NCI-H1436 (cell line): ENCODE results near the gene TCP1.
"Not testable (repeated sequence)": the region's sequence is repeated elsewhere in the genome, so short reads cannot be mapped to it uniquely, and the experiment has no call there.

Source experiments
- DNase-seq: peaks from one replicate; lab custom pipeline; 2025; lab: John Stamatoyannopoulos, UW

Gene TCP1

DNA sequence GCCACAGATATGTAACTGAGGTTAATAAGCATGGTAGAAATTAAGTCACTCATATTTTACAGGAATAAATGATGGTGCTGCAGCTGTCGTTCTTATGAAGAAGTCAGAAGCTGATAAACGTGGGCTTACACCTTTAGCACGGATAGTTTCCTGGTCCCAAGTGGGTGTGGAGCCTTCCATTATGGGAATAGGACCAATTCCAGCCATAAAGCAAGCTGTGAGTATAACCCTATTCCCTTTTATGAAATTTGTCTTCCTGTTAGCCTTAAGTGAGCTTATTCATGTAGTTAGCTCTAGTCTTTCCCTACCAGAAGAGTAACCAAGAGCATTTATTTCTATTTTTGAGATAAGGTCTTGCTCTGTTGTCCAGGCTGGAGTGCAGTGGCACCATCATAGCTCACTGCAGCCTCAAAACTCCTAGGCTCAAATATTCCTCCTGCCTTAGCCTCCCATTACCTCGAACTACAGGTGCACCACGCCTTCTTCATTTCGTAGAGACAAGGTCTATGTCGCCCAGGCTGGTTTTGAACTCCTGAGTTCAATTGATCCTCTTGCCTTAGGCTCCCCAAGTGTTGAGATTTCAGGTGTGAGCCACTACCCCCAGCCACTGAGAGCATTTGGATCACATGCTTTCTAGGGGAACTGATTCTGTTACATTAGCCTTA lies 12.0 kb downstream of the TCP1 start:
- DNase-seq, result no peak

DNA sequence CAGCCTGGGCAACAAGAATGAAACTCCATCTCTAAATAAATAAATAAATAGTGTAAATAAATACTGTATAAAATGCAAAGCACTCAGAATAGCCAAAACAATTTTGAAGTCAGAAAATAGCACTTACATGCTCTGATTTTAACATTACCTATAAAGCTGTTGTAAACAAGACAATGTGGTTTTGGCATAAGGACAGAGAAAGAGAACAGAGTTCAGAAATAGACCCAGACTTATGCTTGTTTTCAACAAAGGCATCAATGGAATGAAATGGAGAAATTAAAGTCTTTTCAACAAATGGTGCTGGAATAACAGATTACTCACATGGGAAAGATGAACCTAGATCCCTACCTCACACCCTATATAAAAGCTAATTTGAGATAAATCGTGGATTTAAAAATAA lies 17.2 kb downstream of the TCP1 start:
- DNase-seq, result no peak

DNA sequence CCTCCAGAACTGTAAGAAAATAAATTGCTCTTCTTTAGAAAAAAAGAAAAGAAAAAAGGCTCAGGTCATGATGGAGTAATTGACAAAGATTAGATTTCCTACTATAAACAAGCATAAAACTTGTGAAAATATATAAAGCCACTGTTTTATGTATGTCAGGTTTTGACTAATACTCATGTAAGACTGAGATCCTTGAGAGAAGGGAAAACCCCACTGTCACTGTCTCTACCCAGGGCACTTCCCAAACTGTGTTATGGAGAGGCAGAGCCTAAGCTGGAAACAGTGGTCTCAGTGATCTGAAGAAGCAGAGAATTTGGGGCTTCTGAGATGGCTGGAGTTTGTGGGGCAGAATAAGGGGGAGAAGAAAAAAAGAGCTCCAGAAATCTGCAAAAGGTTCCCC lies 19.9 kb downstream of the TCP1 start:
- no peak for DNase-seq

DNA sequence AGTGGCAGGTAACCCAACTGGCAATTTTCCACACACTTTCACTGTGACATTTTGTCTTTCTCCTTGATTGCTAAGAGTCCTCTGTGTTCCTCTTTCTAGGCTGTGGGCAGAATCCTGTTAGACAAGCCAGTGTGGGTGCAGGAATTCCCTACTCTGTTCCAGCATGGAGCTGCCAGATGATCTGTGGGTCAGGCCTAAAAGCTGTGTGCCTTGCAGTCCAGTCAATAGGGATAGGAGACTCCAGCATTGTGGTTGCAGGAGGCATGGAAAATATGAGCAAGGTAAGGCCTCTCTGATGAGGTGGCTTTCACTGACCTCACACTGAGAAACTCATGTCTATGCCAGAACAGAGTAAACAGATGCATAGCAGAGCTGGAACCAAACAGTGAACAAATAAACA lies 22.5 kb downstream of the TCP1 start:
- DNase-seq, result no peak

DNA sequence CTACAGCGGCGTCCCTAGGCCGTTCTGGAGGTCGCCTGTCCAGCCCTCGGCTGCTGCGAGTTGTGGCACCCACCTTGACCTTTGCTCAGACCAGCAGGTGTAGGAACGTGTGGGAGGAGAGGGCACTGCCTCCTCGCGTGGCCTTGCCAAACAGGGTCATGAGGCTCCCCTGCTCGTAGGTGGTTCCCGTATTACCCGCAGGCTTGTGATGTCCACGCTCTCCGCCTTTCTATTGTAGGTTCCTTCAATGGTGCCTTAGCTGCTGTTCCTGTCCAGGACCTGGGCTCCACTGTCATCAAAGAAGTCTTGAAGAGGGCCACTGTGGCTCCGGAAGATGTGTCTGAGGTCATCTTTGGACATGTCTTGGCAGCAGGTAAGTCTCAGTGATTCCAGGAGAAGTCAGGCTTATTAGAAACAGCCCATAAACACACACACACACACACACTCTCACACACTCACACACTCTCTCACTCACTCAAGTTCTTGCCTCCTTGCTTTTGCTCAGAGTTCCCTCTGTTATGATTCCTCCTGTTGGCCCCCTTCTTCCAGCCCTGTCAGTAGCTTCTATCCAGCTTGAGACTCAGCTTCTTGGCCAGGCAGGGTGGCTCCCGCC lies 26.6 kb downstream of the TCP1 start:
- DNase-seq, result no peak

DNA sequence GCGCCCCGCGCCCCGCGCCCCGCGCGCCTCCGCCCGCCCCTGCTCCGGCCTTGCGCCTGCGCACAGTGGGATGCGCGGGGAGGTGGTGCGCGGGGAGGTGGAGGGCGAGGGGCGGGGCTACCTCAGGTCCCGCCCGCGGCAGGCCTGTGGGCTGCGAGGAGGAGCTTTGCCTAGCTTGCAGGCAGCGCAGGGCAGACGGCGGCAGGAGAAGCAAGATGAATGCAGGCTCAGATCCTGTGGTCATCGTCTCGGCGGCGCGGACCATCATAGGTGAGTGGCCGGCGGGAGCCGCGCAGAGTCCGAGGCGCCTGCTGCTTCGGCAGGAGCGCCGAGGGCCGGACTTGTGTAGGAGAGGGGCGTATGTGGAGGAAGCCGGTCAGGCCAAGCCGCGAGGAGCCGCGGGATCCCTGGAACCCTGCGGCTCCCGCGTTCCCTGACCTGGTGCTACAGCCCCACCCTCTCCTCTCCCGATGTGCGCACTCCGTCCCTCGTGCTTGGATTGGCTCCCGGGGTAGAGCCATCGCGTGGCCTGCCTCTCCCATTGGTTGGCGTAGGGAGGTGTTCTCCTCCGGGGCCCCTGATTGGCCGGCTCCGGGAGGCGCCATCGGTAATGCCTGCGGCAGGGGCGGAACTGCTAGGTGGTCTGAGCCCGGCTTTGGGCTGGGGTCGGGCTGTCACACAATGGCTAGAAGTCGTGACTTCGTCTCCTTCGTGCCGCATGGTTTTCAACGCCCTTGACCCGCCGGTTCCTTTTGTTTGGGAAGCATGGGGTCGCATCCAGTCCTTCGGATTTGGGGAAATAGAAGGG lies 27.3 kb downstream of the TCP1 start, which contains the start of gene ACAT2:
Gene ACAT2, plus strand, starts transcription at position 173 of the 808 bp plus-strand sequence. Its CDS starts 43 bp downstream, at position 216.
- peak; percentile 95 for DNase-seq

DNA sequence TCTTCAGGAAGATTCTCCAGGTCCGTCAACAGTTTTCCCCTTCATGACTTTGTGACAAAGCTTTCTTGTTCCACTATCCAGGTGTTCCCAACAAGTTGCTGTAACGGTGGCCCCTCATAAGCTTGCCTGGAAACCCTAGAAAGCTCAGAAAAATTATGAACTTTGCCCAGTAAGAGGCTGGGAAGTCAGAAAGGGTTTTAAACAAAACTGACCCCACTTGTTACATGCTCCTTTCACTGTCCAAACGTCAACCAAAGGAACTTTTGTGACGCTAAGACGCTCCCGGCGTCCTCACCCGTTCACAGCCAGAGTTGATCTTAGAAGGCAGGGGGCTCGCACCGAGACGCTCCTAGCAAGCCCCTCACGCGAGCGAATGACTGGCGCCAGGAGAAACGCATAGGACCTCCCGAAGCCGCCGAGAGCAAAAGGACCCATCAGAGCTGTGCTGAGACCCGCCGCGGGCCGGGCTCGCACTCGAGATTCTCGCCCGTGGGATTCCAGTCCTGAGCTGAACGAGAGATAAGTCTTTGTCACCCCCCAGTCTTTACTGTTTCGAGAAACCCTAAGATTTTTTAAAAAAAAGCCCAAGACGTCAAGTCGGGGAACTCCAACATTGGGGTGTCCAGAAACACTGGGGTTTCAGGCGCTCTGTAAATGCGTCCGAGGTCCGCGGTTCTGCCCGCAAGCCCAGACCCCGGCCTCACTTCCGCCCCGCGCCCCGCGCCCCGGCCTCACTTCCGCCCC lies 28.1 kb downstream of the TCP1 start:
- no peak for DNase-seq

DNA sequence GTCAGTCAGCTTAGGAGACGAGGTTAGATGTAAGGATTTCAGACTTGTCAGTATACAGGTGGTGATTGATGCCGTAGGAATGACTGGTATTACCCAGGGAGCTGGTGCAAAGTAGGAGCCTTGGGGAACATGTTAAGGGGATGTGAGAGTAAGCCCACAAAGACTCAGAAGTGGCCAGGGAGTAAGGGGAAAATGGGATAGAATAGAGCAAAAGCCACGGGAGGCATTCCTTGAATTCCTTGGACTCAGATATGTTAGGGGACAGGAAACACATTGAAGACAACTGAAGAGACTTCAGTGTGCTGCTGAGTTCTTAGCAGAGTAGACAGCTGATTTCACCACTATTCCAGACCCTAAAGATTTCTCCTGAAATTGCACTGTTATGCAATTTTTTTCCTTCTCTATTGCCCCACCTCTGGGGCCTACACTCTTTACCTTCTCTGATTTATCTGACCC lies 28.8 kb downstream of the TCP1 start:
- DNase-seq, result no peak

DNA sequence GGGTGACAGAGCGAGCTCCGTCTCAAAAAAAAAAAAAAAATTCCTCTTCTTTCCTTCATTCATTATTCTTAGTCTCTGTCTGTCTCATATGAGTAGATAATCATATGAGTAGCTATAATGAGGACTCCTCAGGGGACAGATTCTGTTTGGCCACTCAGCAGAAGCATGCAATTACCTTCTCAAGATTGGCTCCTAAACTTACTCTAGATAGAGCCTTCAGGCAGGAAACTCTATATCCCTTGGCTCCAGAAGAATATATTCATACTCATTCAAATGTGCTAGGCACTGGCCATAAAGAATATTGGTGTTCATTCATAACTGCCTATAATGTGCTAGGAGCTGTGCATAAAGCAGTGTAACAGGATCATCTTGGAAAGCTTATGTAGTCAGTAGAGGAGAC lies 29.8 kb downstream of the TCP1 start:
- DNase-seq, result peak; percentile 61

DNA sequence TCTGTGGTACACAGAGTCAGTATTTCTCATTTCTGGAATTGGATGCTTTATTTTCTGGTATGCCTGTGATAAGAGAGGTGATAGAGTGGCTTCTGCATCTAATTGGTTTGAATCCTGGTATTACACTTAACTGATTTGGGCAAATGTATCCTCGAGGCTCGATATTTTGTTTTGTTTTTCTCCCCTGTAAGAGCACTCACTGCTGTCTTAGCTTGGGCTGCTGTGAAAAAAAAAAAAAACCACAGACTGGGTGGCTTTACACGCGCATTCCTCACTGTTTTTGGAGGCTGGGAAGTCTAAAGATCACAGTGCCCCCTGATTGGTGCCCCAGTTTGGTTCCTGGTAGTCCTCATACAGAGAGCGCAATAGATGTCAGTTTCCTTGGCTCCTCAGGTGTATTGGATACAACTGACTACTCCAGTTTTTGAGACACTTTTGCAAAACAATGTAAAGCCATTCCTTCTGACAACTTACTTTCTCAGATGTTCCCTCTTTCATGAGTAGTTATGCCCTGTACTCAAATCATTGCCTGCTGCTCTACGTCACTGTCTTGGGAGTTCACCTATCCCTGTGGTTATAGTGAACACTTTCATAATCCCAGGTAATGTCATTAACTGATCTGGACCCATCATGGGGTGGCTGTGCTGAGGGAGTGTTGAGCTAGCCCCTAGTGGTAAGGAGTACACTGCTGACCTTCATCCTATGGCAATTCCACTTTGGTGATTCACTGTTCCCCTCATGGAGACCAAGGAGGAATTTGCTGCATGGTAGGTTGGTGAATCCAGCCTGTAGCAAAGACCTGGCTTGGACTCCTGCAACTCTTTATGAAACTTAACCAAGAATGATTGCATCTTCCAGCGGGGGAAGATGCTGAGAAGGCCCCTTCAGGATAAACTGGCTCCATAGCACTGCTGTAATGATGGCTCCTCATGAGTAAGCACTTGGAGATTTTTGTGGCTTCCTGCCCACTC lies 31.1 kb downstream of the TCP1 start:
- no peak for DNase-seq

DNA sequence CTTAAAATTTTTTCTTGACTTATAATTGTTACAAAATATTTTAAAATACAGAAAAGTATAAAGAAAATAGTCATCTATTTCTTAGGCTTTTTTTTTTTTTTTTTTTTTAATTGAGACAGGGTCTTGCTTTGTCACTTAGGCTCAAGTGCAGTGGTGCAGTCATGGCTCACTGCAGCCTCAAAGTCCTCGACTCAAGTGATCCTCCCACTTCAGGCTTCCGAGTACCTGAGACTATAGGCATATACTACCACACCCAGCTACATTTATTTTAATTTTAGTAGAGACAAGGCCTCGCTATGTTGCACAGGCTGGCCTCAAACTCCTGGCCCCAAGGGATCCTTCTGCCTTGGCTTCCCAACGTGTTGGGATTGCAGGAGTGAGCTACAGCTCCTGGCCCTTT lies 32.9 kb downstream of the TCP1 start:
- DNase-seq, result no peak

DNA sequence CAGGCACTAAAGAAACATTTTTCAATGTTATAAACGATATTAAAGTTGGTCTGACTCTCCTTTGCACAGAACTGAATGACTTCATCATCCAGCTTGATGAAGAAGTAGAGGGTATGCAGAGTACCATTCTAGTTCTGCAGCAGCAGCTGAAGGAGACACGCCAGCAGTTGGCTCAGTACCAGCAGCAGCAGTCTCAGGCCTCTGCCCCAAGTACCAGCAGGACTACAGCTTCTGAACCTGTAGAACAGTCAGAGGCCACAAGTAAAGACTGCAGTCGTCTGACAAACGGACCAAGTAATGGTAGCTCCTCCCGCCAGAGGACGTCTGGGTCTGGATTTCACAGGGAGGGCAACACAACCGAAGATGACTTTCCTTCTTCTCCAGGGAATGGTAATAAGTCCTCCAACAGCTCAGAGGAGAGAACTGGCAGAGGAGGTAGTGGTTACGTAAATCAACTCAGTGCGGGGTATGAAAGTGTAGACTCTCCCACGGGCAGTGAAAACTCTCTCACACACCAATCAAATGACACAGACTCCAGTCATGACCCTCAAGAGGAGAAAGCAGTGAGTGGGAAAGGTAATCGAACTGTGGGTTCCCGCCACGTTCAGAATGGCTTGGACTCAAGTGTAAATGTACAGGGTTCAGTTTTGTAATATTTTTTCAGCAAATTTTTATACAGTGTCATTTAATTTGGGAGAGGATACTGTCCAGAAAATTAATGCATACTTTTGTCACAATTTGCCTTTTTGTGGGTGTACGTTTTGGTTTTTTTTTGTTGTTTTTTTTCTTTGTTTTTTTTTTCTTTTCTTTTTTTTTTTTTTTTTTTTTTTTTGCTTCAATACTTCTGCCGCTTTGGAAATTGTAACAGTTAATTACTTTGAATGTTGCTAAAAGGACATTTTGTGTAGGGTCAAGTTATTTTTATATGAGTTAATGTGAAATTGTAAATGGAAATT lies 34.2 kb downstream of the TCP1 start:
- no peak for DNase-seq

DNA sequence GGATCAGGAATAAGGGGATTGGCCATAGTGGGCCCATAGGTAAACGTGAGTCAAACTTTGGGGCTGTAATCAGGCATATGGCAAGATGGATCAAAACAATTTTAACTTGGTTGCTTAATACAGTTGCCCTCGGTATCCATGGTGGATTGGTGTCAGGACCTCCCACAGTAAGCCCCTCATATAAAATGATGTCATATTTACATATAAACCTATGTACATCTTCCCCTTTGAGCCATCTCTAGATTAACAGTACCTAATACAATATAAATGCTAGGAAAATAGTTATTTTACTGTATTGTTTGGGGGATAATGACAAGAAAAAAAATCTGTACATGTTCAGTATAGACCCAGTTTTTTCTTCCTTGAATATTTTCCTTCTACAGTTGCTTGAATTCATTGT lies 35.0 kb downstream of the TCP1 start:
- no peak for DNase-seq

DNA sequence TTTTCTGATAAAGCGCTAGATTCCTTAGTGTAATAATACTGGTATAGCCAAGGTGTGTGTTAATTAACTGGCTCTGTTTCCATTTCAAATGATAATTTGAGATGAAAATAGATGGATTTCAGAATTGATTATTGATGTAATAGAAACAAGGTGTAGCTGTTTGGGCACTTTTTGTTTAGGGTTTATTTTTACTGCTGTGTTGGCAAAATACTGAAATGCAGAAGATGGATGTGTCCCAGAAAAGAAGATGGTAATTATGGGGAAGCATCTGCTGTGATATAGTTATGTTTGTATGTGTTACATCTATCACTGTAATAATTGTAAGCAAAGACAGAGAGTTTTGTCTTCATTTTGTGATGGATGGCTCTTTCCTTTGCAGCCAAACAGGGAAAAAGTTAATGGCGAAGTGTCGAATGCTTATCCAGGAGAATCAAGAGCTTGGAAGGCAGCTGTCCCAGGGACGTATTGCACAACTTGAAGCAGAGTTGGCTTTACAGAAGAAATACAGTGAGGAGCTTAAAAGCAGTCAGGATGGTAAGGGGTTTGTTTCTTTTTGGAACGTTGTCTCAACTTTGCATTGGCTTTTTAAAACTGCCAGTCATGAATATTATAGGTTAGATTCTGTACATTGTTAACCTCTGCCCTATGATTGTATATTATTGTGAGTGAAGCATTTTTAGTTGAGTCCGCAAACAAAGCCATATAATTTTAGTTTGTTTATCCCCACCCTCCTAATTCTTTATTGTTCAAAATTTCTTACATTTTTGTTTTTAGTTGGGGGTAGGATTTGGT lies 36.1 kb downstream of the TCP1 start:
- no peak for DNase-seq

DNA sequence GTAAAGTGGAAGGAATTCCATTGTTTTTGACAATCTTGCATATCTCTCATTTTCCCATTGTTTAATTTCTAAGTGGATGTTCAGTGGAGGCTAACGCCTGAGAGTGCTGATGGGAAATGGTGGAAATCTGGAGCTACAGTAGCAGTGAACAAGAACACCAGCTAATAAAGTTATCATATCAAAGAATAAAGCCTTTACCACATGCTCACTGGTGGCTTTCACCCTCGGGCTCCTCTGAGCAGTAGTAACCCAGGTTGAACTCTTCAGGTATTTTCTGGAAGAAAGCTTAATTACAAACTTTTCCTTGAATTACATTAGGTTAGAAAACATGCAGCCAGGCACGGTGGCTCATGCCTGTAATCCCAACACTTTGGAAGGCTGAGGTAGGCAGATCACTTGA lies 38.0 kb downstream of the TCP1 start:
- DNase-seq, result no peak

DNA sequence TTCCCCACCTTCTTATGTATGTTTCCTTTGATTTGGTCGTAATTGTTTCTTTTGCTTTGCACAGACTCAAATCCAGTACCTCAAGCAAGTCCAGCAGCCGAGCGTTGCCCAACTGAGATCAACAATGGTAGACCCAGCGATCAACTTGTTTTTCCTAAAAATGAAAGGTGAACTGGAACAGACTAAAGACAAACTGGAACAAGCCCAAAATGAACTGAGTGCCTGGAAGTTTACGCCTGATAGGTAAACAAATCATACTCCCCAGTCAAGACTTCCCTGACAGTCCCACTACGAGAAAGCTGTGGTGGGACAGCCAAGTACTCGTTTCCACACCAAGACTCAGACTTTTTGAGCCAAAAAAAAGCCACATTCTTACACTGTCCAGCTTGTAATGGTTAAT lies 41.3 kb downstream of the TCP1 start:
- not testable (repeated sequence) for DNase-seq

DNA sequence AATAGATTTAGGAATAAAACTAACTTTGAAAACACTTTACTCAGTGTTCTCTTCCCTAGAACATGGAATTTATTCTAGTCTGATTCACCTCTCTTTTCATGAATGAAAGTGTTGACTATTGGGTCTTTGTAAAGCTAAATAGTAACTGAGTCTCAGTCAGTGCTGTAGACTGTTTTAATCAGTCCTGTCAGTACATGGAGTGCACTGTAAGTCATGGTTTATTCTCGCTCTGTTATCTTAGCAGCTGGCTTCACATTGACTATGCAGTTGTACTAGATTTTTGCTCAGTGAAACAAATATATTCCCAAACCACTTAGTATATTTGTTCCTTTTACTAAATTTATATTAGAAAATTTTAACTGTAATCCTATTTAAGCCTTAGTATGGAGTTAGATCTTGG lies 42.6 kb downstream of the TCP1 start:
- DNase-seq, result no peak

DNA sequence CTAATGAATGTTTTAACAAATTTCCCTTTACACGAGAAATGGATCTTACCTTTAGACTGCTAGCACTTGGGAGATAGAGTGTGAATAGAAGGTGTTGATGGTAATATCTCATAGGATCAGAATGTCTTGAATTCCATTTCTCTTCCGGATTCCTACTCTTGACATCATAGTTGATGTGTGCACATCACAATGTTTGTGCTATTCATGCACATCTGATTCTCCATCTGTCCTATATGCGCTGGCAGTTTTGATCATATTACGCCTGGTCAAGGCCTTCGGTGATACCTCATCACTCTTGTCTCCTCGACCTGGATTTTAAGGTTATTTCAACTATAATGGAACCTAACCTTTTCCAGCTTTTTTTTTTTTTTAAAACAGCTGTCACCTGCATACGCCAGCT lies 44.3 kb downstream of the TCP1 start:
- DNase-seq, result no peak

DNA sequence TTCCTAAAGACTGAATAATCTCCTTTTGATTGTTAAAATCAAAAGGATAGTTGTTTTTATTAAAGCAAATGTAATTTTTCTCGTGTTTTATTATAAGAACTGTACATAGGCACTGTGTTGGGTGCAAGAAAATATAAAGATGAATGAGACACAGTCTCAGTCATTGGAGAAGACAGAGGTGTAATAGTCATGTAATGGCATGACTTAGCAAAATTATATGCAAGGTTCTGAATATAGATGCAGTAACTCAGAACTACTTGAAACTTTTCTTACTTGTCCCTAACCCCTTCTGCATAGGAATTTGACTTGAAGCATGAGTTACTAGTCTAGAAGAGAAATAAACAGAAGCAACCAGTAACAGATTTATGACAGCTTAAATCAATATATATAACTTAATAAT lies 47.2 kb downstream of the TCP1 start:
- DNase-seq, result no peak
